Measurements from ENCODE around the gene SHISAL1.

SHISAL1 gene

GRCh38 chr22:44312766-44313165 is at the start of gene SHISAL1:
Gene SHISAL1, minus strand, starts transcription at chr22:44312951. Its CDS starts 12,006 bp downstream, at chr22:44300945.
- Histone ChIP-seq H4K20me1 (ENCODE audit: insufficient read depth, low read length) (no peaks in the 10 kb centered on the region), H3K4me1 (ENCODE audit: low read length) (no peaks in the 10 kb centered on the region), H3K9ac (ENCODE audit: low read length) (no peak within 1 kb of the TSS), H3K79me2 (ENCODE audit: low read length) (no peaks in the 10 kb centered on the region), H3K36me3 (replicated peaks; ENCODE audit: low read depth, low read length) (no peaks in the 10 kb centered on the region), H3K4me3 (ENCODE audit: low read length) (no peak within 1 kb of the TSS), H3K4me2 (ENCODE audit: low read length) (no peak within 1 kb of the TSS), H3K27ac (ENCODE audit: low read length) (no peak within 1 kb of the TSS), H3K9me3 (ENCODE audit: insufficient read depth, low read length) (no peaks in the 10 kb centered on the region), H2AFZ (ENCODE audit: low read depth, low read length) (no peak within 1 kb of the TSS), H3K27me3 (ENCODE audit: low read depth, low read length) (peaks cover 32% of the 10 kb centered on the region)
- TF ChIP-seq CTCF (IDR thresholded peaks at IDR 0.05; ENCODE audit: low read depth, low read length), result no peak
- no peak for TF ChIP-seq EZH2phosphoT487 (IDR thresholded peaks at IDR 0.05; ENCODE audit: low read depth)

- Histone ChIP-seq H3K79me2 (ENCODE audit: low read length) (no peaks in the 10 kb centered on the region), H3K27ac (ENCODE audit: low read length) (no peak overlapping the region), H3K4me3 (ENCODE audit: low read length) (no peak overlapping the region), H4K20me1 (ENCODE audit: insufficient read depth, low read length) (no peaks in the 10 kb centered on the region), H3K9me3 (ENCODE audit: insufficient read depth, low read length) (no peaks in the 10 kb centered on the region), H3K4me1 (ENCODE audit: low read length) (no peaks in the 10 kb centered on the region), H3K9ac (ENCODE audit: low read length) (no peak overlapping the region), H3K27me3 (ENCODE audit: low read depth, low read length) (peaks cover 51% of the 10 kb centered on the region), H3K36me3 (replicated peaks; ENCODE audit: low read depth, low read length) (no peaks in the 10 kb centered on the region), H3K4me2 (ENCODE audit: low read length) (no peak overlapping the region), H2AFZ (ENCODE audit: low read depth, low read length) (no peak overlapping the region)
- TF ChIP-seq EZH2phosphoT487 (IDR thresholded peaks at IDR 0.05; ENCODE audit: low read depth) (no peak), CTCF (IDR thresholded peaks at IDR 0.05; ENCODE audit: low read depth, low read length) (no peak)
Measured at GRCh38 chr22:44361391-44362126, 48.8 kb upstream of the SHISAL1 start.

GRCh38 chr22:44360668-44361381 is 48.1 kb upstream of the SHISAL1 start:
- Histone ChIP-seq H3K4me2 (ENCODE audit: low read length) (no peak overlapping the region), H3K4me1 (ENCODE audit: low read length) (no peaks in the 10 kb centered on the region), H4K20me1 (ENCODE audit: insufficient read depth, low read length) (no peaks in the 10 kb centered on the region), H3K36me3 (replicated peaks; ENCODE audit: low read depth, low read length) (no peaks in the 10 kb centered on the region), H3K9ac (ENCODE audit: low read length) (no peak overlapping the region), H2AFZ (ENCODE audit: low read depth, low read length) (no peak overlapping the region), H3K4me3 (ENCODE audit: low read length) (no peak overlapping the region), H3K9me3 (ENCODE audit: insufficient read depth, low read length) (no peaks in the 10 kb centered on the region), H3K79me2 (ENCODE audit: low read length) (no peaks in the 10 kb centered on the region), H3K27ac (ENCODE audit: low read length) (no peak overlapping the region), H3K27me3 (ENCODE audit: low read depth, low read length) (peaks cover 50% of the 10 kb centered on the region)
- no peak for TF ChIP-seq CTCF (IDR thresholded peaks at IDR 0.05; ENCODE audit: low read depth, low read length)
- TF ChIP-seq EZH2phosphoT487 (IDR thresholded peaks at IDR 0.05; ENCODE audit: low read depth), result no peak

- H3K4me3 ChIP-seq (ENCODE audit: low read length), result no peak overlapping the region
- H3K9ac ChIP-seq (ENCODE audit: low read length), result no peak overlapping the region
- H2AFZ ChIP-seq (ENCODE audit: low read depth, low read length), result no peak overlapping the region
- TF ChIP-seq EZH2phosphoT487 (IDR thresholded peaks at IDR 0.05; ENCODE audit: low read depth), result no peak
- TF ChIP-seq CTCF (IDR thresholded peaks at IDR 0.05; ENCODE audit: low read depth, low read length), result no peak
- no peak overlapping the region for H3K4me2 ChIP-seq (ENCODE audit: low read length)
- H3K27me3 ChIP-seq (ENCODE audit: low read depth, low read length), result peaks cover 52% of the 10 kb centered on the region
- H3K27ac ChIP-seq (ENCODE audit: low read length), result no peak overlapping the region
- H3K4me1 ChIP-seq (ENCODE audit: low read length), result no peaks in the 10 kb centered on the region
- no peaks in the 10 kb centered on the region for H3K79me2 ChIP-seq (ENCODE audit: low read length)
- H4K20me1 ChIP-seq (ENCODE audit: insufficient read depth, low read length), result no peaks in the 10 kb centered on the region
- no peaks in the 10 kb centered on the region for H3K36me3 ChIP-seq (replicated peaks; ENCODE audit: low read depth, low read length)
- no peaks in the 10 kb centered on the region for H3K9me3 ChIP-seq (ENCODE audit: insufficient read depth, low read length)
Measured at GRCh38 chr22:44360306-44360667, 47.5 kb upstream of the SHISAL1 start.

Data from OCI-LY3 (cell line).